NK-92 treated with Interleukin-12 subunit alpha and Interleukin-12 subunit beta, amount 100 ng/mL, for 24 hours (cell line): ENCODE data around the gene LPP.

Experiments
- DNase-seq: peaks from one replicate; lab custom pipeline; 2025; lab: John Stamatoyannopoulos, UW

The LPP gene

GRCh38 chr3:188918093-188918492 lies 764.1 kb downstream of the LPP start:
- DNase-seq, result no peak

GRCh38 chr3:188923671-188924070 lies 769.7 kb downstream of the LPP start:
- DNase-seq, result no peak

GRCh38 chr3:188925376-188925775 lies 771.4 kb downstream of the LPP start:
- DNase-seq, result no peak

- no peak for DNase-seq
These were observed 772.2 kb downstream of the LPP start for GRCh38 chr3:188926111-188926510.

- no peak for DNase-seq
These were observed 773.0 kb downstream of the LPP start for GRCh38 chr3:188926741-188927511.

- no peak for DNase-seq
These were observed 774.0 kb downstream of the LPP start for GRCh38 chr3:188927971-188928370.

GRCh38 chr3:188929137-188929536 lies 775.2 kb downstream of the LPP start:
- DNase-seq, result no peak

GRCh38 chr3:188931036-188931435 lies 777.1 kb downstream of the LPP start:
- DNase-seq, result no peak

- no peak for DNase-seq
These were observed 777.6 kb downstream of the LPP start for GRCh38 chr3:188931531-188931930.

GRCh38 chr3:188934989-188935388 lies 781.0 kb downstream of the LPP start:
- DNase-seq, result no peak

- DNase-seq, result no peak
These were observed 782.7 kb downstream of the LPP start for GRCh38 chr3:188936597-188937107.

- no peak for DNase-seq
These were observed 783.4 kb downstream of the LPP start for GRCh38 chr3:188937389-188937788.

GRCh38 chr3:188938999-188939398 lies 785.0 kb downstream of the LPP start:
- no peak for DNase-seq

- no peak for DNase-seq
These were observed 786.0 kb downstream of the LPP start for GRCh38 chr3:188939814-188940572.
